PFSK-1 (cell line): ENCODE data around the gene GTPBP2.

Experiments
- FOXP2 ChIP-seq: optimal IDR thresholded peaks from 2 replicates; pipeline ENCODE3; 2011; ENCODE audit warnings: borderline replicate concordance, control low read depth, inconsistent platforms; ENCODE audit not compliant: insufficient read depth; ENCODE audit errors: extremely low read length, extremely low read depth
- POLR2AphosphoS5 ChIP-seq: IDR thresholded peaks from 2 replicates; pipeline ENCODE4 v1.6.1; 2012; ENCODE audit warnings: low read depth, mild to moderate bottlenecking, control low read depth, low read length, moderate library complexity
- REST ChIP-seq, 2 experiments: IDR thresholded peaks; 2 replicates each; pipeline versions ENCODE4 v1.6.1 to v1.8.0; 2011 to 2012; ENCODE audit warnings: low read depth in 2 of 2, low read length in 2 of 2, control low read depth in 1 of 2, inconsistent platforms in 1 of 2, mild to moderate bottlenecking in 1 of 2, moderate library complexity in 1 of 2; ENCODE audit not compliant: insufficient read depth in 1 of 2
- SIN3A ChIP-seq: IDR thresholded peaks from 2 replicates; pipeline ENCODE4 v1.6.1; 2012; ENCODE audit warnings: mild to moderate bottlenecking, low read length, moderate library complexity, borderline replicate concordance; ENCODE audit not compliant: insufficient read depth
- TAF1 ChIP-seq: IDR thresholded peaks from 2 replicates; pipeline ENCODE4 v1.6.1; 2012; ENCODE audit warnings: low read length, control low read depth, borderline replicate concordance; ENCODE audit not compliant: insufficient read depth

The GTPBP2 gene

GRCh38 chr6:43584892-43585570 lies 44.0 kb downstream of the GTPBP2 start:
- TF ChIP-seq FOXP2 (no peak), SIN3A (no peak), TAF1 (no peak), POLR2AphosphoS5 (no peak), REST (IDR thresholded peaks at IDR 0.05; ENCODE audit: insufficient read depth in 1 of 2, low read depth in 2 of 2, low read length in 2 of 2) (no peak)

GRCh38 chr6:43582911-43583310 lies 46.2 kb downstream of the GTPBP2 start:
- TF ChIP-seq REST (IDR thresholded peaks at IDR 0.05; ENCODE audit: insufficient read depth in 1 of 2, low read depth in 2 of 2, low read length in 2 of 2) = no peak
- TF ChIP-seq TAF1 = no peak
- no peak for TF ChIP-seq FOXP2
- TF ChIP-seq SIN3A = no peak
- no peak for TF ChIP-seq POLR2AphosphoS5

- TF ChIP-seq SIN3A = peak; percentile 41; the same call in 1 of the 2 replicates
- TF ChIP-seq TAF1 = no peak
- TF ChIP-seq POLR2AphosphoS5 = no peak
Observed at GRCh38 chr6:43579171-43579570, 49.9 kb downstream of the GTPBP2 start.

GRCh38 chr6:43578748-43579147 lies 50.3 kb downstream of the GTPBP2 start:
- TF ChIP-seq FOXP2 (no peak), TAF1 (no peak)

- TF ChIP-seq REST (IDR thresholded peaks at IDR 0.05; ENCODE audit: insufficient read depth in 1 of 2, low read depth in 2 of 2, low read length in 2 of 2) = peak in 1 of 2 experiments; percentile 62; a peak in 1 of 4 replicates
- TF ChIP-seq POLR2AphosphoS5 = peak; percentile 98
- peak; percentile 49 for TF ChIP-seq FOXP2
- peak; percentile 62; the same call in 1 of the 2 replicates for TF ChIP-seq SIN3A
- TF ChIP-seq TAF1 = peak; percentile 99
Observed at GRCh38 chr6:43575772-43576551, 53.1 kb downstream of the GTPBP2 start, which contains the start of the genes POLH and XPO5. TSS of gene POLH (plus strand) at chr6:43576185. CDS start at chr6:43582320, 6,135 bp downstream. TSS of gene XPO5 (minus strand) at chr6:43576038. CDS start at chr6:43575864, 174 bp downstream.

- TF ChIP-seq TAF1 (0 out of 2 replicates have a peak, but pooled peaks have one; percentile 20), SIN3A (peak; percentile 88; the same call in 1 of the 2 replicates), POLR2AphosphoS5 (no peak)
Observed at GRCh38 chr6:43575105-43575771, 53.8 kb downstream of the GTPBP2 start.
